NCI-H524 (cell line): ENCODE measurements around the gene SLC4A4.

ENCODE experiments used
- DNase-seq, 2 experiments: peaks; one replicate each; lab custom pipeline; 2025; lab: John Stamatoyannopoulos, UW

SLC4A4 gene

DNA sequence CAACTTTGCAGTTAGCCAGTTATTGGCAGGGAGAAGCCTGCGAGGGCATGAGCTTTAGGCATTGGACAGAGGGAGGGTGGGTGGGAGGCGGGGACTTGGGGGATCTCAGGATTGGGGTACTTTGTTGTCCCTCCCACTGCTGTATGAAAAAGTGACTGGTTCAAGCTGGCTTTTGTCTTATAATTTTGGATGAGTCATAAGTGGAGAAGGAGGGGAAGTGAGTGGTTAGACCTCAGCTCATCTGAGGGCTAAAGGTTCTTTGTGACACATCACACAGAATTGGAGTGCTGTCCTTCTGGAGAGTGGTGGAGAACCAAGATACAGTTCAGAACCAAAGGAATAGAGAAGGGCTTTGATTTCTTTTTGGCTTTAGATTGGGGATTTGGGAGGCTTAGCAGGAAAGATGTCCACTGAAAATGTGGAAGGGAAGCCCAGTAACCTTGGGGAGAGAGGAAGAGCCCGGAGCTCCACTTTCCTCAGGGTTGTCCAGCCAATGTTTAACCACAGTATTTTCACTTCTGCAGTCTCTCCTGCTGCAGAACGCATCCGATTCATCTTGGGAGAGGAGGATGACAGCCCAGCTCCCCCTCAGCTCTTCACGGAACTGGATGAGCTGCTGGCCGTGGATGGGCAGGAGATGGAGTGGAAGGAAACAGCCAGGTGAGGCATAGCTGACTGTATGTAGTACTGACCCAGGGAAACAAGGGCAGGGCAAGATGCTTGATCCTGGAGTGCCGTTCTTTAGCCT lies at the start of gene SLC4A4:
Gene SLC4A4 (plus strand): TSS at position 175 of the 748 bp plus-strand sequence.
- DNase-seq = no peak

DNA sequence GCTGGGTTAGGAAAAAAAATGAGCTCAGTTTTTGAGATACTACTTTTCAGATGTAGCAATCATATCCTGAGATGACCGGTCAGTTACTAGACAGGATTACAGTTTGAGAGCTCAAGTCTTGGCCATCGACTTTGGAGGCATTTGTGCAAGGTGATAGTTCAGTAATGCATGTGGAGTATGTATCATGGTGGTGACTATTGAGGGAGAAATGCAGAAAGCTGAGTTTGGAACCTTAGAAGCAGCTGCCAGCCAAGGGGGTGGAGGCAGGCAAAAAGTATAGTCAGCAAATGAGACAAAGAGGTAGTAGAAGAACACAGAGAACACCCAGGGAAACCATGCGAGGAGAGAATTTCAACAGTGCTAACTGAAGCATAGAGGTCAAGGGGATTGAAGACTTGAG lies 48.7 kb upstream of the SLC4A4 start:
- DNase-seq = no peak

DNA sequence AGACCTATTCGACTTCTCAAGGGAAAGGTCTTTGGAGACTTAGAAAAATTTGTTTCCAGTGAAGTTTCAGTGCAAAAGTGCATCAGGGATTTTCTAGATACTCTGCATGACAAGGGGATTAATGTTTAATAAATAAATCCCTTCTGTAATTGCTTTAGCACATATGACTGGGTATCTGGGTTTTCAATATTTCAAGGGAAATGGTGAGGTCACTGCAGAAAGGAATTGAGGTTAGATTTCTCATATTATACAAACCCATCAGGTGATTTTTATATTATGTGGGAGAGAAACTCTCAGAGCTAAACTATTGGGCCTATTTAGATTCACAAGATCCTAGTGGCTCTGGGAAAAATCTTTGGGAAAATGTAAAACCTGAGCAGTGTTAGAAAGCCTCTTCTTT lies 48.3 kb upstream of the SLC4A4 start:
- DNase-seq = no peak

DNA sequence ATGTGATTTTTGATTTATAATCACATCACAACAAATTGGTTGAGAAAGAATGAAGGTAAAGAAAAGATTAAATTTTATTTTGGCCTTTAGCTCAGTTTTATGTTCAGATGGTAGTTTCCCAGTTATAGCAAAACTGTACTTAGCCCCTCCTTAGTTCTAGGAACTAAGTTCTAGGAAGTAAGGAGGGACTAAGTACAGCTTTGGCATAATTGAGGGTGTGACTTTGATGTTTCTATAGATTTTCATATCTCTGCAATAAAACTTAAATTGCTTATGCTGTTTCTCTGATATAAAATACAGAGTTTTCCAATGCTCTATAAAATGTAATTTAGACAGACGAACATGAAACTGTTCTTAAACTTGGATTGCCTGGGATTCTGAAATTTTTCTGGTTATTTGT lies 46.6 kb upstream of the SLC4A4 start:
- DNase-seq = no peak

DNA sequence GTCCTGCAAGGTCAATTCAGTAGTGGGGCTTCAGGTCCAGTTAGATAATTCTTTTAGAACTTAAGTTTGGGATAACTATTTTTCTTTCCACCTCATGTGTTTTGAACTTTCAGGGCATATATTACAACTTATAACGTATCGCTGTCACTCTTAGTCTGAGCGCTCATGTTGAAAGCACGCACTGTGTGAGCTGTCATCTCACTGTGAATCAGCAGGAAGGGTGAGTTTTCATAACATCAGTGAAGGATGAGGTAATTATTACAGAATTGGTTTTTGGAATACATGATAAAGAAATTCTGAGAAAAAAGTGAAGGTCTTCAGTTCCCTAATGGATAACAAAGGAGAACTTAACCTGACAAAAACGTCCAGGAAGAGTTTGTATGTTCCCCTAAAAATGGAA lies 45.1 kb upstream of the SLC4A4 start:
- no peak for DNase-seq

DNA sequence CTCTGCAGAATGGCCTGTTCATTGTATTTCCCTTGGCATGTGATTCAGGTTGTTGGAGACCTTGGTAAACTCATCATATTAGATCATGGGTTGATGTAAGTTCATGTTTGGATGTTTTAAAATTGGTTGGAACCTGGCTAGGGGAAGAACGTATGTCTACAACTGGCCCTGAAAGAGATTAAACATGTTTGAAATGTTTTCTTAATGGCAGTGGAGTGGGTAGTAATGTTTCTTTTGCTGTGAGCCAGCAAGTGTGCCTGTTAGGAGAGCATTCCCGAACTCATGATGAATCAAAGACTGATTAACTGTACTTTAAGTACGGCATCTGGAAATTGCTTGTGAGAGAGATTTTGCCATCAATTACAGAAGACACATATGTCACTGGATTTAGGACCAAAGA lies 44.5 kb upstream of the SLC4A4 start:
- peak in 1 of 2 experiments; percentile 65 for DNase-seq

DNA sequence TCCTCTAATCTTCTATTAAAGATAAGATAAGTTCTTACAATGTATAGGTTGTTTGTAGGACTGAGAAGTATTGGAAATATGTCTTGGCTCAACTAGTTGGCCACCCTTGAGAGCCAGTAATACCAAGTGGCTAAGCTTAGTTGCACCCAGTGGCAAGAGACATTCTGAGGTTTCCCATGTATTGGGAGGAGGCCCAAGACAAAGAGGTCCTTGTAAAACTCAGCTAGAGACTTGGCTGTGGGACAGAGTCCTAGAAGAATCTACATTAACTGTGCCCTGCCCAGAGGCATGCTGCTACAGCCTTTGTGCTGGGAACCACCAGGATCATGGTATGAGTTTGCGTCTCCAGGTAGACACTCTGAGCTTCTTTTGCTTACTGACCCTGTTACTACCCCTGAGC lies 41.9 kb upstream of the SLC4A4 start:
- no peak for DNase-seq

DNA sequence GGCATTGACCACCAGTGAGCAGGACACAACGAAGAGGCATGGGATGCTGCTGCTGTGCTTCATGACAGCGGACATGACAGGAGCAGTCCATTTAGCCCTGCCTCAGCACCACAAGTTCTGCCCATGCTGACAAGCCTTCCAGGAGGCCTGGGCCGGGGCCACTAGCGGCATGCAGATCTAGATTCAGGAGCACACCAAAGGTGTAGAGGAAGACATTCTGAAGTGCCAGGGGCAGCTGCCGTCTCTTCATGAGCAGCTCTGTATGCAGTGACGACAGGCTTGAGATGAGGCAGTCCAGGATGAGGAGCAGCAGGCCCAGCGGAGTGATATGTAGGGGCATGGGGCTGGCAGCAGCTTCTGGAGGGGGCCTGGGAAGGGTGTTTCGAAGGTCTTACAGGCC lies 38.5 kb upstream of the SLC4A4 start:
- DNase-seq = no peak

DNA sequence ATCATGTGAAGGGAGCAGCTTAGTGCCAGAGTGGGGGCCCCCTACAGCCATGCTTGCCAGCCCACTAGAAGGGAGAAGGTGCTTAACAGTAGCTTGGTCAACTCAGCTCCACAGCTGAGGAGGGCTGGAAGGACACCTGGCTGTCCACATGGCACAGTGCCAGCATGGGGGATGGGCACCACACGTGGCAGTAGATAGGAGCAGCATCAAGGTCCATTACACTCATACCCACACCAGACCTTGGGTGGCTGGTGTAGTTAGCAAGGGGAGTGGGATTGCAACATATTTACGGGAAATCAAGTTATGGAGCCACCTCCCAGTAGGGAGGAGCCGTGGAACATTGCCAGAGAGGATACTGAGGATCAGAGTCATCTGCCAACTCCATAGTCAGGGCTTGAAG lies 37.9 kb upstream of the SLC4A4 start:
- no peak for DNase-seq

DNA sequence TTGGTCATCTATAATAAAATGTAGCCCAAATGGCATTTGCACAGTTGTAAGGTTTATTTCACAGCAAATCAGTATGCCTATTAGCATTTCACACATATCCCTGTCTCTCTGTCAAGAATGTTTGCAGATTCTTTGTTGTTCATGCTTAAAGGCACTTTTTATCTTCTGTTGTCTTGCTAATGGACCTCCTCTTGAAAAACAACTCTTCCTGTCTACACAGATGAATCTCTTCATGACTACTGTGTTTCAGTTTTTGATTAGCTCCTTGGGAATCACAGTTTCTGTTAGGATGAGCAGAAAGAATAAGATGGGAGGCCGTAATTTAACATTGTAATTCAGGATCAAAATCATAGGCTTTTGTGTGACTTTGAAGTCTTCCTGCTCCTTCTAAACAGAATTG lies 35.5 kb upstream of the SLC4A4 start:
- no peak for DNase-seq

DNA sequence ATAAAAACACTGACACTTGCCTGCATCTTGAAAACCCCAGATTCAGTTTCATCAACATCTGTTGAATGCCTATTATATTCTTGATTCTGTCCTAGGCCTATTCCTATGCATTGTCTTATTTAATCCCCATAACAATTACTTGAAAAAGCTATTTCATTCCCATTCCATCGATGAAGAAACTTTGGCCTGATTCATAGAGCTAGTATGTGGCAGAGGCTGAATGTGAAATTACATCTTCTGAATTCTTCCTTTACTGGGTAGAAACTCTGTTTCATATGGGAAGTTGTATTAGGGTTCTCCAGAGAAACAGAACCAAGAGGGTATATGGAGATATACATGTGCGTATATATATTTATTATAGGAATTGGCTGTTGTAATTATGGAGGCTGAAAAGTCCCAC lies 35.0 kb upstream of the SLC4A4 start:
- DNase-seq = peak; percentile 31 to 75

DNA sequence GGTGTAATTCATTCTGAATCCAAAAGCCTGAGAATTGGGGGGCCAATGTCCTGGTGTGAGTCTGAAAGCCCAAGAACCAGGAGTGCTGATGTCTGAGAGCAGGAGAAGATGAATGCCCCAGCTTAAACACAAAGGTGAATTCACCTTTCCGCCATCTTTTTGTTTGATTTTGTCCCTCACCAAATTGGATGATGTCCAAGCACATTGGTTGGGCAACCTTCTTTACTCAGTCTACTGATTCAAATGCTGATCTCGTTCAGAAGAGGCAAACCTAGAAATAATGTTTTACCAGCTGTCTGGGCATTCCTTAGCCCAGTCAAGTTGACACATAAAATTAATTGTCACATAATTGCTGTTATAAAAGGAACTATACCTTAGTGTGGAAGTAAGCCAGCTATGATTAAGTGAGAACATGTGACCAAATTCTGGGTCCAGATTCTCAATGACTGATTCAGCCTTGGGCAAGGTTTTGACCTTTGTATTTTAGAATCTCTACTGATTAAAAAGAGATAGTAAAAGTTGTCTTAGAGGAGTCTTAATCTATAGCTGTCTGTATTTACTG lies 34.5 kb upstream of the SLC4A4 start:
- no peak for DNase-seq

DNA sequence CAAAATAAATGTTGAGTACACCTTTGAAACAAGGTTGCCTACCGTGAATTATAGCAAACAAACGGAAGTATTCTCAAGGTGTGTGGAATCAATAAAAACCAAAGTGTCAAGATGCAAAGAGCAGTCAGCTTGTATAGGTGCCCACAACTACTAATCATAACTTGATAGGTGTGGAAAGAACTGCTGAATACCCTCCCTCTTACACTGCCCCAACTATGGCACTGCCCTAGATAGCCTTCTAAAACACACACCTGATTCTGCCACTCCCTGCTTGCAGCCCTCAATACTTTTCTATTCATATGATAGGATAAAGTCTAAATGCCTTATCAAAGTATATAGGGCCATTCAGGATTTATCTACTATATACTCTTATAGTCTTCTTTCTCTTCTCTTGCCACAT lies 31.1 kb upstream of the SLC4A4 start:
- no peak for DNase-seq

DNA sequence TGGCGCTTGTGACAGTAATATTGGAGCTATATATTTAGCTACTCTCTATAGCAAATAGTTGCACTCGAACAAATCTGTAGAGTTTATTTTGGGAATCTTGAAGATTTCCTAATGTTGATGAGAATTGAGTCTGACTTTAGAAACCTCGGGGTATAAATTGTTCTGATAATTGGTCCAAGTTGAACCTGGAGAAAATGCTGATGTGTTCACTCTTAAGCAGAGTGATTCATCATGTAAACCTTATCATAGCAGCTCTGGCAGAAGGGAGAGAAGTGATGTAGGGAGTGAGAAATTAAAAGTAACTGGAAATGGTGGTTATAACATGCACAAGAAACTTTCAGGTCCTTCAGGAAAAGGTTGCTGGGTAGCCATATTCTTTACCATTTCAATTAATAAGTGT lies 16.4 kb upstream of the SLC4A4 start:
- DNase-seq = no peak

DNA sequence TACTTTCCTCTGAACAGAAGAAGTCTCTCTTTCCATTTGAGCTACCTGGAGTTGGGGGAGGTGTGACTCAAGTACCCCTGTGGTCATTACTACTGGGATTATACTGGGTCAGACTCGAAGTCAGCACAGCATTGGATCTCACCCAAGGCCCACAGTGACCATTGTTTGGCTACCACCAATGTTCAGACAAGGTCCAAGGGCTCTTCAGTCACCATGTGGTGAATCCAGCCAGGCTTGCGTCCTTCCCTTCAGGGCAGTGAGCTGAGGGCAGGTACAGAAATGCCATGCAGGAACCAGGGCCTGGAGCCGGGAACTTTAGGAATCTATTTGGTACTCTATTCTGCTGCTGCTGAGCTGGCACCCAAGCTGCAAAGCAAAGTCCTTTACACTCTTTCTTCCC lies 5.5 kb upstream of the SLC4A4 start:
- no peak for DNase-seq

DNA sequence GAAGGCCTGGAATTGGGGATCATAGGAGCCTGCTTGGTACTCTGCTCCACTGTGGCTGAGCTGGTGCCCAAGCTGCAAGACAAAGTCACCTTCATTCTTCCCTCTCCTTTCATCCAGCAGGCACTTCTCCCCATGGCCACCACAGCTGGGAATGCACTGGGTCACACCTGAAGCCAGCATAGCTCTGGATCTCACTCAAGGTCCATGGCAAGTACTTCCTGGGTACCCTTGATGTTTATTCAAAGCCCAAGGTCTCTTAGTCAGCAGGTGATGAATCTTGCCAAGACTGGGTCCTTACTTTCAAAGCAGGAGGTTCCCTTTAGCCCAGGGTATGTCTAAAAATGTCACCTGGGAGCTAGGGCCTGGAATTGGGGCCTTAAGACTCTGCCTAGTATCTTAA lies 4.9 kb upstream of the SLC4A4 start:
- DNase-seq = no peak

DNA sequence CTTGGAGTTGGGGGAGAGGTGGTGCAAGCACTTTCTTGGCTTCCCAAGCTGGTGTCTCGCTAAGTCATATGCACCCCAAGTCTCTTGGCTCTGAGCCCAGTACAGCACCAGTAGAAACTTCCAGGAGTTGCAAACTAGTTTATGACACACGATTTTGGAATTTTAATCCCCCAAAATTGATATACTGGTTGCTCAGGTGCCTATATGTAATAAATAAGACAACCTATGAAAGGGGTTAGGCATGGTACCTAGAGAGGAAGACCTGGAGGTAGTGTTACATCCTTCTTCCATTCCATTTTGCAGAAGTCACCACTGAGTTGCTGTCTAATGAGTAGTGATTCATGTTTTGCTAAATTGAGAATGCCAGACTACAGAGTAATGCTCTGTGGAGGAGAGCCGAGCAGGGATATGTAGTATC lies 4.3 kb upstream of the SLC4A4 start:
- no peak for DNase-seq

DNA sequence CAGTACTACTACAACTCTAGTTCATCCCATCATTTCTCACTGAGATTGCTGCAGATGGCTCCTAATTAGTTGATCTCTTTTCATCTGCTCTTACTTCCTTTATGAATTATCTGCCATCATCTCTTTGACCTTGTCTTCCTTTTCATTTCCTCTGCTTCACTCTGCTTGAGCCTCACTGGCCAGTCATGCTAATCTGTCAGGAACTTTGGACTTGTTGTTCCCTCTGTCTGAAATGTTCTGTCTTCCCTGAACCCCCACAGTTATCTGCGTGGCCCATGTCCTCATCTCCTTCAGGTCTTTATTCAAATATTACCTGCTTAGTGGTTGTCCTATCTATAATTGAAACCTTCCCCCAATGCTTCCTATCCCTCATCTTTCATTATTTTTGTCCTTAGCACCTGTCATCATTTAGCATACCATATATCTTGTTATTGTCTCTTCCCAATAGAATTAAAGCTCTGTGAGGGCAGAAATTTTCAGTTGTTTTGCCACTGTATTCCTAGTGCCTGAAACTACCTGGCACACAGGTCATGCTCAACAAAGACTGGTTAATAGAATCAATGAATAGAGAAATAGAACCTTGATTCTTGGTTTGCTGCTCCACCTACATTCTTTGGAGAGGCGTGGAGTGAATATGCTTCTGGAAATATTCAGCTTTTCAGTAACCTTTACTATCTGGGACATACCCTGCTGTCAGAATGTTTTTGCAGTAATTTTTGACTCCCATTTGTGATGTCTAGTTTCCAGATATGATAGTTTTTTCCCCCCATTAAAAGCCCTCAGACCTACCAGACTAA lies 5.0 kb downstream of the SLC4A4 start:
- no peak for DNase-seq

DNA sequence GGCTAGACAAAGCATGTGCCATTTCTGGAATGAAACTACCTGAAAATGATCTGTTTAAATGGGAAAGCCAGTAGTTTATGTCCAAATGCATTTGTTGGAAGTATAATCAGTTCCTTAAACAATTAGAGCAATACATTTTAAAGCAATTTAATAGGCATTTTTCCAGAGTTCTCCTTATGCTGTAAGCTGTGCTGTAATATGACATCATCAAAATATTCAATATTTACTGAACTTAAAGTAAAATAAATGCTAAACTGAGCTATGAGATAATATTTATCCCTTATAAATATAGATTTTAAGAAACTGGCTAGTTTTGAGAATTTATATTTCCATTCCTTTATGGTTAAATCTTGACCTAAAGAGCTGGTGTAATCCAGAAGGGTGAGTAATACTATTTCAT lies 7.9 kb downstream of the SLC4A4 start:
- no peak for DNase-seq

DNA sequence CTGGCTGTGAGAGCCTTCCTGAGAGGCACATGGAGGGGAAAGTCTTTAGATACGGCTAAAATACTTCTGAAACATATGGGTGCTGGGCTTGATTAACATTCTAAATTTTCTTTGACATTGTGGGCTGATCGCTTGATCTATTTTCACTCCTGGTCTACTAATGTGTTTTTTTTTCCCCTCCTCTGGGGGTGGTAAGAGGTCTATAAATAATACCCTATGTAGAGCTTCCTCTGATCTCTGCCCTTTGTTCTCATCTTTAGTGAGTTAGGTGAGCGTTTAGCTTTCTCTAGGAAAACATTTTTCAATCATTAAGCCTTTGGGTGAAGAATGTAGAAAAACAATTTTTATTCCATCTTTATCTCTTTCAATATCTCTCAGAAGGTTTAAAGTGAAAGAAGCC lies 9.8 kb downstream of the SLC4A4 start:
- no peak for DNase-seq

DNA sequence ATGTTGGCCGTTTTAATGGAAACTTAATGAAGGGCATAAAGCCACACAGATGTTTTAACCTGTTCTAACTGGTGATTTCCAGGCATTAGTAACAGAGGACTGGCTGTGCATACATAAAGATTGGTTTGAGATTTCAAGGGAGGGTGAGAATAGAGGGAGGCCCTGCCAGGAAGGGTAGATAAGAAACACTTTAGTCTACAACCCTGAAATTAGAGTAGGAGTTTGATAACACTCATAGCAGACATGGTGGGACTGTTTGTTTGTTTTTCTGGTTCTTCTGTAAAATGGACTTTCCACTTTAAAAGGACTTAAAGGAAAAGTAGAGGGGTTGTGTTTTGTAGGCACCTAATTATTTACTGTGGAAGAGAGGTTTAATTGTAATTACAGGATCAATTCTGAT lies 16.2 kb downstream of the SLC4A4 start:
- no peak for DNase-seq

DNA sequence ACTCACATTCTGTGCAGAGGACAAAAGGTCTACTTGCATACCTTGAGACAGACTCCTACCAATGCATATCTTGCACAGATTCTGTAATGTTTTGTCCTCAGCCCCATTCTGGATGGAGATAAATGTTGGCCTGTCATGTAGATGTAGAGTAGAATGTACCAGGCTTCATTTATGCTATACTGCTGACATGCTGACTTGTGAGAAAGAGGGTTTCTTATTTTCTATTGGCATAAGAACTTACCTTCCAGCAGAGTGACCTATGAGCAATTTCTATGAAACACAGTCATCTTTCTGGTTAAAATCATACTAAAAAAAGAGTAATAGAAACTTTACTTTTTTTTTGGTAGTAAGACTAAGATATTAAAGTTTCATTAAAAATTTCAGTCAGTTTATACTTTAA lies 17.2 kb downstream of the SLC4A4 start:
- no peak for DNase-seq

DNA sequence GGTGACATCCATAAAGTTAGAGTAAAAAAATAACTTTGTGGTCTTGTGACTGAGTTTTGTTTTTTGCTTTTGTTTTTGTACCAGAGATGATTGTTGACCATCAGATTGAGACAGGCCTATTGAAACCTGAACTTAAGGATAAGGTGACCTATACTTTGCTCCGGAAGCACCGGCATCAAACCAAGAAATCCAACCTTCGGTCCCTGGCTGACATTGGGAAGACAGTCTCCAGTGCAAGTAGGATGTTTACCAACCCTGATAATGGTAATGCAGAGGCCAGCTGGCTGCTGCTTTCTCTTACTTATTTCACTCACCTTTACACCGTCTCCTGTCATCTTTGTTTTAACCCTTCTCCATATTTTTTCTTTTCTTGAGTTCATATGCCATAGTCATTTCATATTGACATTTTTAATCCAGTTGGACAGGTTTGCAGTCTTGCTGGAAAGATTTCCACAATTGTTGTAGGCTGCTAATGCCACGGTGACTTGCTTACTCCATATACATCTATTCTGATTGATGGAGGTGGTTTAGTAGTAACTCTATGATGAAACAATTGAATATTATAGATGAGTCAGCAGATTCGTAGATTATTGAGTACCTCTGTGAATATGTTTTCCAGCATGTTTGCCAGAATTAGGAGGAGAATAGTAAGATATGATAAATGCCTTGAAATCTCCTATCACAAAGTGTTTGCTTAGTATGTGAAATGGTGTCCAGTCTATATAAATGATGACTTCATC lies 18.3 kb downstream of the SLC4A4 start:
- no peak for DNase-seq
